DMS 273 treated with DMSO at 0.1 percent for 48 hours (cell line): ENCODE measurements around the gene PHF3.
"Not testable (repeated sequence)": the region's sequence is repeated elsewhere in the genome, so short reads cannot be mapped to it uniquely, and the experiment has no call there.

Experiments used
- DNase-seq: peaks from one replicate; lab custom pipeline; 2025; lab: John Stamatoyannopoulos, UW

Gene PHF3

GRCh38 chr6:63708631-63709030 is 73.0 kb downstream of the PHF3 start:
- DNase-seq = no peak

- DNase-seq = no peak
Measured at GRCh38 chr6:63709148-63709547, 73.5 kb downstream of the PHF3 start.

GRCh38 chr6:63713332-63713731 is 77.7 kb downstream of the PHF3 start:
- no peak for DNase-seq

GRCh38 chr6:63714091-63714490 is 78.5 kb downstream of the PHF3 start:
- DNase-seq = no peak

- no peak for DNase-seq
Measured at GRCh38 chr6:63716169-63716568, 80.6 kb downstream of the PHF3 start.

GRCh38 chr6:63721181-63721580 is 85.6 kb downstream of the PHF3 start:
- no peak for DNase-seq

GRCh38 chr6:63724721-63725120 is 89.1 kb downstream of the PHF3 start:
- DNase-seq = no peak

GRCh38 chr6:63730311-63730710 is 94.7 kb downstream of the PHF3 start:
- no peak for DNase-seq

GRCh38 chr6:63731930-63732329 is 96.3 kb downstream of the PHF3 start:
- no peak for DNase-seq

GRCh38 chr6:63732336-63732735 is 96.7 kb downstream of the PHF3 start:
- DNase-seq = no peak

- DNase-seq = no peak
Measured at GRCh38 chr6:63734923-63735322, 99.3 kb downstream of the PHF3 start.

- not testable (repeated sequence) for DNase-seq
Measured at GRCh38 chr6:63738190-63738589, 102.6 kb downstream of the PHF3 start.

GRCh38 chr6:63739094-63739687 is 103.6 kb downstream of the PHF3 start:
- DNase-seq = no peak

GRCh38 chr6:63740709-63741108 is 105.1 kb downstream of the PHF3 start:
- DNase-seq = no peak

- DNase-seq = no peak
Measured at GRCh38 chr6:63742060-63742459, 106.5 kb downstream of the PHF3 start.

- DNase-seq = no peak
Measured at GRCh38 chr6:63743691-63744090, 108.1 kb downstream of the PHF3 start.

- DNase-seq = no peak
Measured at GRCh38 chr6:63744810-63745209, 109.2 kb downstream of the PHF3 start.

GRCh38 chr6:63745784-63746183 is 110.2 kb downstream of the PHF3 start:
- no peak for DNase-seq

GRCh38 chr6:63750400-63750799 is 114.8 kb downstream of the PHF3 start:
- DNase-seq = no peak

- DNase-seq = not testable (repeated sequence)
Measured at GRCh38 chr6:63757275-63757674, 121.7 kb downstream of the PHF3 start.

GRCh38 chr6:63757826-63758225 is 122.2 kb downstream of the PHF3 start:
- DNase-seq = no peak

GRCh38 chr6:63759605-63760105 is 124.1 kb downstream of the PHF3 start:
- DNase-seq = no peak

GRCh38 chr6:63760199-63760598 is 124.6 kb downstream of the PHF3 start:
- no peak for DNase-seq

GRCh38 chr6:63764318-63764916 is 128.8 kb downstream of the PHF3 start:
- DNase-seq = no peak
